NOMO-1 (cell line): Measurements from ENCODE around the gene ZSCAN4.

ENCODE experiments used
- DNase-seq, 2 experiments: peaks; one replicate each; lab custom pipeline; 2025; ENCODE audit not compliant: unreplicated experiment in 2 of 2; lab: John Stamatoyannopoulos, UW

Gene ZSCAN4

GRCh38 chr19:57675881-57676280 lies 7.1 kb downstream of the ZSCAN4 start:
- no peak for DNase-seq

- DNase-seq = peak; percentile 33 to 45
Measured at GRCh38 chr19:57682226-57682766, 13.6 kb downstream of the ZSCAN4 start.

DNA sequence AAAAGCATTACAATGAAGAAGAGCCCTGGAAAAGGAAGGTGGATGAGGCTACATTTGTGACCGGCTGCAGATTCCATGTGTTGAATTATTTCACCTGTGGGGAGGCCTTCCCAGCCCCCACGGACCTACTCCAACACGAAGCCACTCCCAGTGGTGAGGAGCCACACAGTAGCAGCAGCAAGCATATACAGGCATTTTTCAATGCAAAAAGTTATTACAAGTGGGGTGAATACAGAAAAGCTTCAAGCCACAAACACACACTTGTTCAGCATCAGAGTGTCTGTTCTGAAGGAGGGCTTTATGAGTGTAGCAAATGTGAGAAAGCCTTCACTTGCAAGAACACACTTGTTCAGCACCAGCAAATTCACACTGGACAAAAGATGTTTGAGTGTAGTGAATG lies 18.0 kb downstream of the ZSCAN4 start:
- DNase-seq = no peak

GRCh38 chr19:57687363-57688010 lies 18.8 kb downstream of the ZSCAN4 start:
- no peak for DNase-seq

- DNase-seq = no peak
Measured at GRCh38 chr19:57688011-57688763, 19.5 kb downstream of the ZSCAN4 start.

DNA sequence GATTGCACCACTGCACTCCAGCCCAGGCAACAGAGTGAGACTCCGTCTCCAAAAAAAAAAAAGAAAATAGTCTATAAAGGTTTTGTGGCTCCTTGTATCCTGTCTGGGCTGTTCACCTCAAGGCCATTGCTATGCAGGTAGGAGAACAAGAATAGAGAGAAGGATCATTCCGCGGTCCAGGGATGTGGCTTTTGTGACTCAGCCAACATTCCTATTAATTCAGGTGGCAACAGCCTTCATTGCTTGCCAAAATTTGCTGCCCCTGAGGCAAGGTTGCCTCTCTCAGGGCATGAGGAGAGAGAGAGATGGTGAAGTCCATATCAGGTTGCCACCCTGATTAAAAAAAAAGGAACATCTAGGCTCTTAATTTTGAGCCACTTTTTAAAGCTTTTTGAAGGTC lies 21.0 kb downstream of the ZSCAN4 start:
- DNase-seq = no peak

GRCh38 chr19:57701625-57702024 lies 32.9 kb downstream of the ZSCAN4 start:
- DNase-seq = no peak

DNA sequence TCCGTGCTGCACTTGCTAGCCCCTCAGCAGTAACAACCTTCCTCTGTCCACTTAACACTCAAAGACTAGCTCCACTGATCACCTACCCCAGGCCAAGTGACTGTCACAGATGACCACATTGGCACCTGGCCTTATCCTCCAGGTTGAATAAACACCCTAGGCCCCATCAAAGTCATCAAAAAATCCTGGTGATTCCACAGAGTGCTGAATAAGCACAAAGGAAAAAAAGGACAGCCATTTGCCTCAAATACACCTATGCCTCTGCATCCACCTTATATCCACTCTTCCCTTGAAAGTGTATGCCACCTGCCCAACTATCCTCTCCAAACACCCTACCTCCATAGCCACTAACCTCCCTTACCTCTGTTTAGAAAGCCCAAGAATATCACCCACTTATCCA lies 37.6 kb downstream of the ZSCAN4 start:
- no peak for DNase-seq

DNA sequence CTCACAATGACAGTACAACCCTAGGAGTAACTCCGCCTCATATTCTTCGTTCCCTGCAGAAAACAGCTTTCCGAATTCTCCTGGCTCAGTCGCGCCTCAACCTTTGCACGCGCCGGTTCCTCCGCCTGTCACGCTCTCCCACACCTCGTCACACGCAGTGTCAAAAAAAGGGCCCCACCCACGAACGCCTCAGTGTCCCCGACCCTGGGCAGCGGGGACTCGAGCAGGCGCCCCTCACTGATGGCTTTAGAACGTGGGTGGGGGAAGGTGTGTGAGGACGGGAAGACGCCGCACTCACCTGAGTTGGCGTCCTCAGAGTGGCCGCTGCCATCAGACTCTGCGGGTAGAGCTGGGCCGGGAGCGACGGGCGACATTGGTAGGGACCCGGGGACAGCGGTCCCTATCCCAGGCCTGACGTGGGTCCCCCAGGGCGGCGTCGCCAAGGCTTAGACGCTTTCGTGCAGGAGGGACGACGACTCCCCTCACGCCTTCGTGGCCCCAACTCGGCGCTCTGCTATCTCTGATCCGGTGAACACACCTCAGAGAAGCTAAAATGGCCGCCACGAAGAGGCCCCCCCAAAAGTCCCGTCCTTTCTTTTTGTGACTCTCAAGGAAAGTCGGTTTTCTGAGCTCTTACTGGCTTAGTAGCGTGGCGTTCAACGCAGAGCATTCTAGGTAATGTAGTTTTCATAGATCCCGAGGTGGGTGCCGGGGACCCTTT lies 40.1 kb downstream of the ZSCAN4 start, which contains the start of gene ZNF154:
TSS of gene ZNF154 (minus strand) at position 564 of the 721 bp plus-strand sequence. CDS start at position 331, 233 bp downstream.
- no peak for DNase-seq

GRCh38 chr19:57709616-57710015 lies 40.9 kb downstream of the ZSCAN4 start:
- DNase-seq = no peak

GRCh38 chr19:57712222-57712621 lies 43.5 kb downstream of the ZSCAN4 start:
- no peak for DNase-seq

DNA sequence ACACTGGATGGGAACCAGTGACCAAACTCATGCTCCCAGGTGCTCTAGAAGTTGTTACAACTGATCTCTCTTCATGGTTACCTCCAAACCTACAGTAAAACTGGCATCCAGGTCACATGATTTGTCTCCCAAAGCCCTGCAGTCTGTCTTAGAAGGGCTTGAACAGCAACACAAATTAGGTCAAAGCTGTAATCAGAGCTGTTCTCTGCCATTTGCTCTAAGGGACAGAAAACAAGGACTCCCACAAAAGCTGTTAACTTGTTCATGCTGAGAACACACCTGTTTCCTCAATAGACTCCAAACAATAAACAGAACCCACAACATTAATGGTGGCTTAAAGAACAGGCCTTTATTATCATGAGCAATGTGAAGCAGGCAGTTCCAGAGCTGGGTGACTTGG lies 50.7 kb downstream of the ZSCAN4 start:
- DNase-seq = no peak

DNA sequence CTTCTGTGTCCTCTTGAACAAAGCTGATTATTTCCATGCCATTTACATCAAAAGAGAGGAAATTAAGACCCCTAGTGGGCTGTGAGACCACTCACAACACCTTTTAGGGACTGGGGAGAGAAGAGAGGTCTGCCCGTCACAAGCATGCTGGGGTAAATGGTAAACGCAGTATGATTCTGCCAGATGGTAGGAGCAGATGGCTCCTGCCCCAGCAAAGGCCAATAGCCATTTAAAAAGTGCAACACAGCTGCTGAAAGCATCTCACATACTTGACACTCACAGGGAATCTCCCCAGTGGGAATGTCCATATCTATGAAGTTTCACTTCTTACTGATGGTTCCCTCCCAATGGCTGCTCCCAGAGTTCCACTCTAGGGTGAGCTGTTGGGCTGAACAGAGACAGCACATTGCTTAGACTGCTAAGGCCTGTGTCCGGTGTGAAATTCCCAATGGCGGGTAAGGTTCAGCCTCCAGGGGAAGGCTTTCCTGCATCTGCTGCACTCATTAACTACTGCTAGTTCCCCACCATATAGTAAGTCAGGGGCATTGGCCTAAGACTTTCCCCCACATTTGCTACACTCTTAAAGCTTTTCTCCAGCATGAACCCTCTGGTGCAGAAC lies 51.3 kb downstream of the ZSCAN4 start:
- no peak for DNase-seq

DNA sequence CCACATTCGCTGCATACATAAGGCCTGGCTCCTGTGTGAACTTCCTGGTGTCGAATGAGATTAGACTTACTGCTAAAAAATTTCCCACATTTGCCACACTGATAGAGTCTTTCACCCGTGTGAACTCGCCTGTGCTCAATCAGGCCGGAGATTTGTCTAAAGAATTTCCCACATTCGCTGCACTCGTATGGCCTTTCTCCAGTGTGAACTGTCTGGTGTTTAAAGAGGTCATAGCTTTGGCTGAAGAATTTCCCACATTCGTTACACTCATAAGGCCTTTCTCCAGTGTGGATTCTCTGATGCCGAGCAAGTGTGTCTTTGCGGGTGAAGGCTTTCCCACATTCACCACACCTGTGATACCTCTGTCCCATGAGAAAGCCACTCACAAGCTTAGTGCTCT lies 52.1 kb downstream of the ZSCAN4 start:
- DNase-seq = no peak
